Activated naive CD4-positive, alpha-beta T cell (primary cell): ENCODE measurements around the gene ZC3H18.
A peak's percentile ranks its signal among the peaks of the same experiment; 100 is the strongest.

Experiments used
- DNase-seq, 4 experiments: peaks; one replicate each; lab custom pipeline; 2025; lab: John Stamatoyannopoulos, UW

The ZC3H18 gene

GRCh38 chr16:88532434-88533241, 37.6 kb upstream of the ZC3H18 start:
- no peak for DNase-seq

- DNase-seq = no peak
Observed at GRCh38 chr16:88533381-88533917, 36.8 kb upstream of the ZC3H18 start.

GRCh38 chr16:88533932-88534637, 36.1 kb upstream of the ZC3H18 start:
- DNase-seq = peak; percentile 55 to 85 (median 60)

- DNase-seq = peak in 1 of 4 experiments; percentile 23
Observed at GRCh38 chr16:88534638-88535190, 35.5 kb upstream of the ZC3H18 start.

GRCh38 chr16:88535191-88535856, 34.9 kb upstream of the ZC3H18 start:
- no peak for DNase-seq

- no peak for DNase-seq
Observed at GRCh38 chr16:88535857-88536222, 34.4 kb upstream of the ZC3H18 start.

GRCh38 chr16:88536510-88536909, 33.7 kb upstream of the ZC3H18 start:
- DNase-seq = no peak

- no peak for DNase-seq
Observed at GRCh38 chr16:88536971-88537751, 33.0 kb upstream of the ZC3H18 start.

GRCh38 chr16:88537859-88538258, 32.3 kb upstream of the ZC3H18 start:
- DNase-seq = no peak

- no peak for DNase-seq
Observed at GRCh38 chr16:88538366-88539060, 31.7 kb upstream of the ZC3H18 start.

GRCh38 chr16:88539261-88539651, 30.9 kb upstream of the ZC3H18 start:
- no peak for DNase-seq

- no peak for DNase-seq
Observed at GRCh38 chr16:88539652-88540345, 30.4 kb upstream of the ZC3H18 start.

- DNase-seq = no peak
Observed at GRCh38 chr16:88540346-88540977, 29.7 kb upstream of the ZC3H18 start.

- no peak for DNase-seq
Observed at GRCh38 chr16:88541831-88542616, 28.2 kb upstream of the ZC3H18 start.

GRCh38 chr16:88543230-88543813, 26.9 kb upstream of the ZC3H18 start:
- no peak for DNase-seq

- DNase-seq = no peak
Observed at GRCh38 chr16:88545781-88546180, 24.4 kb upstream of the ZC3H18 start.

- no peak for DNase-seq
Observed at GRCh38 chr16:88548131-88548874, 21.9 kb upstream of the ZC3H18 start.

GRCh38 chr16:88548985-88549384, 21.2 kb upstream of the ZC3H18 start:
- DNase-seq = no peak
